ENCODE results near the gene ZNF263.

- TF ChIP-seq CTCF (conservative IDR thresholded peaks at IDR 0.05 in 1 of 2, IDR thresholded peaks at IDR 0.05 in 1 of 2; ENCODE audit: extremely low read depth in 1 of 2, insufficient read depth in 1 of 2, low read depth in 1 of 2, low read length in 2 of 2) (no peak), EZH2 (IDR thresholded peaks at IDR 0.05; ENCODE audit: borderline replicate concordance, low read length) (no peak)
Observed at GRCh38 chr16:3254309-3254708, 29.0 kb upstream of the ZNF263 start.
